ENCODE data around the gene ALG12. TPM values are rescaled to one million over a fixed set of nuclear protein-coding genes. Genes with fewer than 3 reads are reported as not detected.

Gene ALG12
- total and polyA plus RNA-seq, 2 of the 13 experiments (the other 11 are each of a cell fraction or from before 2014, with no cell fraction given), result 7.8 to 15.8 TPM

GRCh38 chr22:49933236-49934159 is 15.3 kb upstream of the ALG12 start (continued):
- 0 out of 2 replicates have a peak, but pooled peaks have one; percentile 26 for TF ChIP-seq KDM5B (CRISPR knock-in tag; IDR thresholded peaks at IDR 0.05; ENCODE audit: borderline replicate concordance)

DNA sequence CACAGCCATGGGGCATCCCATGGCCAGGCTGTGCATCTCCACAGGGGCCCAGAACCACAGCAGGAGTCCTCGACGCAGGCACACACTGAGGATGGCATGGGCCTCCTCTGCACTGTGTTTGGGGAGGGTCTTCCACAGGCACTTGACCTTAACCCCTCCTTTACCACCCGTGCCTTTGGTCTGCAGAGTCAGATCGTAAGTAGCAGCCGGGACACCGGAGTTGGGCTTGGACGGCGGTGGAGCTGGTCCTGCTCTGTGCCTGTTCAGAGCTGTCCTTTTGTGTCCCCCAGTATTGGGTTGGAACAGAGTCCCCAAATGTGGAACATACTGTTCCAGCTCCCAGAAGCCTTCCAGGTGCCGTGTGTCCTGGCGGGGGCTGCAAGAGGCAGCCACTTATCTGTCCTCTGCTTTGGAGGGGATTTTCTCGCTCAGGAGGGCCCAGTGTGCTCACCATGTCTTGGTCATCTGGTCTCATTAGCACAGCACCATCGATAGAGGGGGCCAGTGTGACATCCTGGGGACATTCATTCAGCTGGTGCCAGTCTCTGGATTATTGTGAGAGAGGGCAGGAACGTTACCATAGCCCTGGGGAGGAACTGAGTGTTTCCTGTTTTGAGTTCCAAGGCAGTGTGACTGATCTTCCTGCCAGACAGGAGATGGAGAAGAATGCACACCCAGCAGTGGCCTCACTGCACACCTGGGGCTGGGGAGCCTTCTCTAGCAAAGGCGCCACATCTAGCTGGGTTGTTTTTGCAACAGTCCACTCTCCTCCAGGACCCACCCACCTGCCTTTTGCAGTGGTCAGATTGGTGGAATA is 12.6 kb upstream of the ALG12 start:
- Histone ChIP-seq H3K4me1 (ENCODE audit: insufficient read depth, low read length) (peaks cover 49% of the 10 kb centered on the region), H3K36me3 (replicated peaks in 1 of 2; ENCODE audit: control insufficient read depth in 1 of 2, insufficient read depth in 2 of 2, low read length in 2 of 2) (no peaks in the 10 kb centered on the region), H3K9ac (ENCODE audit: insufficient read depth, low read depth, low read length) (no peak overlapping the region), H3K27me3 (ENCODE audit: control insufficient read depth in 1 of 2, insufficient read depth in 2 of 2, low read length in 2 of 2) (peaks cover 3 to 10% of the 10 kb centered on the region in 2 experiments; a peak in 4 of 5 replicates), H3K4me2 (ENCODE audit: low read depth, low read length) (peak overlapping the region; percentile 27), H4K20me1 (ENCODE audit: insufficient read depth, low read length) (no peaks in the 10 kb centered on the region), H2AFZ (ENCODE audit: low read length) (no peak overlapping the region), H3K9me3 (ENCODE audit: low read length) (no peaks in the 10 kb centered on the region), H3K79me2 (ENCODE audit: insufficient read depth, low read length) (no peaks in the 10 kb centered on the region), H3K27ac (ENCODE audit: extremely low read length, insufficient read depth, low read length) (no peak overlapping the region), H3K4me3 (replicated peaks in 1 of 3; ENCODE audit: insufficient read depth in 1 of 3, low read depth in 2 of 3, low read length in 3 of 3) (no peak overlapping the region)
- ATAC-seq (peak; percentile 65), FAIRE-seq (peak; percentile 84), DNase-seq (ENCODE audit: low spot score) (peak; percentile 81)
- intact Hi-C loops (cut with micrococcal nuclease; ENCODE audit: unreplicated experiment), result loop anchor here (1.0 to 5.0 kb wide), 3 partner anchors 24 to 99 kb away; no protein-coding TSS in a partner anchor
- no TSS peak for BruUV-seq (replicated peaks)
- CTCF ChIA-PET (ENCODE audit: low intra/inter-chr PET ratio, low total read pairs), result interaction anchor here (1.1 to 3.2 kb wide), 6 partner anchors 28 to 100 kb away, joined by 3 to 63 read pairs (median 5); no protein-coding TSS in a partner anchor
- POLR2A ChIA-PET, result interaction anchor here (0.7 to 10.5 kb wide), 7 partner anchors 12 to 100 kb away, joined by 3 to 283 read pairs (median 12); partner anchors contain the start of gene PIM3
- WGBS (ENCODE audit: low lambda C conversion rate), result 21% methylated on average over 6 of the region's 14 CpGs
- in situ Hi-C loops (cut with HindIII; ENCODE audit: extremely low pct_ligation_motif_present, low pct_unique_long_range_greater_than_20kb), result loop anchor here (5.0 kb wide), 3 partner anchors 36 to 101 kb away; no protein-coding TSS in a partner anchor
- TF ChIP-seq SOX6 (IDR thresholded peaks at IDR 0.05) (no peak), SOX6 (CRISPR knock-in tag; IDR thresholded peaks at IDR 0.05) (peak; percentile 44; the same call in 1 of the 2 replicates), SNAPC5 (CRISPR knock-in tag; IDR thresholded peaks at IDR 0.05; ENCODE audit: borderline replicate concordance) (no peak), GLI4 (CRISPR knock-in tag; IDR thresholded peaks at IDR 0.05; ENCODE audit: borderline replicate concordance) (0 out of 2 replicates have a peak, but pooled peaks have one; percentile 13), ZBED4 (CRISPR knock-in tag; IDR thresholded peaks at IDR 0.05; ENCODE audit: borderline replicate concordance) (peak; percentile 57; the same call in 1 of the 2 replicates), BCL6 (CRISPR knock-in tag; IDR thresholded peaks at IDR 0.05) (0 out of 2 replicates have a peak, but pooled peaks have one; percentile 29), RAD21 (CRISPR knock-in tag; IDR thresholded peaks at IDR 0.05) (peak; percentile 90), PPARG (CRISPR knock-in tag; conservative IDR thresholded peaks at IDR 0.05) (0 out of 2 replicates have a peak, but pooled peaks have one; percentile 35), TAF1 (CRISPR knock-in tag; IDR thresholded peaks at IDR 0.05) (0 out of 2 replicates have a peak, but pooled peaks have one; percentile 15), ZNF263 (CRISPR knock-in tag; IDR thresholded peaks at IDR 0.05) (0 out of 2 replicates have a peak, but pooled peaks have one; percentile 9), RXRB (CRISPR knock-in tag; IDR thresholded peaks at IDR 0.05; ENCODE audit: borderline replicate concordance) (peak; percentile 73; the same call in 1 of the 2 replicates), ZNF468 (CRISPR knock-in tag; IDR thresholded peaks at IDR 0.05) (no peak)
